PC-9 (cell line): ENCODE data around the gene SARS1.

Experiments used
- CTCF ChIP-seq: fragments of 200-600 bp; sonication (generic); conservative IDR thresholded peaks from 2 replicates; pipeline ENCODE4 v1.6.1; 2017; ENCODE audit warnings: mixed run types, antibody characterized with exemption, mild to moderate bottlenecking, moderate library complexity
- EZH2 ChIP-seq: fragments of 200-600 bp; sonication (generic); IDR thresholded peaks from 2 replicates; pipeline ENCODE4 v1.8.0; 2017; ENCODE audit warnings: antibody characterized with exemption, low read depth

GRCh38 chr1:109283748-109284600 lies 70.3 kb downstream of the SARS1 start:
- TF ChIP-seq CTCF (0 out of 2 replicates have a peak, but pooled peaks have one; percentile 8), EZH2 (no peak)
